Measurements from ENCODE around the gene YKT6. TPM values are rescaled to one million over a fixed set of nuclear protein-coding genes. Genes with fewer than 3 reads are reported as not detected.

The YKT6 gene
- total RNA-seq, 1 experiment from 2014 or later, result 107 TPM

DNA sequence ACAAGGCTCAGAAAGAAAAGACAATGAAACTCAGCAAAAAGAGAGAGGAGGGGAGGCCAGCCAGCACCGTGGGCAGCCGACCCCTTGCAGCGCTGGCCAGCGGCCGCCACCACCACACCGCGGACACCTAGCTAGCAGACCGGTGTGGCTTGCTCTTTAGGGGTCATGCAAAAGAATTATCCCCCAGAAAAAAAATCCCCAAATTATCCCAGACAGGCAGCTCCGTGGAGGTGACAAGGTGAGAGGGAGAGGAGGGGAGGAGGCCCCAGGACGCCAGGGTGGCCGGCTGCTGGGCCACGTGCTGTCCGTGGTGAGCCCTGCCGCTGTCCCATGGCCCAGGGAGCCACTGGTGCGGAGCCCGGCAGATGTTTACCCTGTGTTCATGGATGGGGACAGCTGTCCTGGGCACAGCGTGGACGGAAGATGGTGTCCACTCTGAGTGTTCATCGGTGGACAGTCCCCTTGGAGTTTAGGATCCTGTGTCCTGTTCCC lies 16.5 kb downstream of the YKT6 start:
- no peaks in the 10 kb centered on the region for H3K27me3 Mint-ChIP-seq (ENCODE audit: insufficient read depth, unreplicated experiment)
- no peak for DNase-seq (ENCODE audit: unreplicated experiment)
- CTCF ChIA-PET, result interaction anchor here (0.9 to 1.1 kb wide), 2 partner anchors 24 to 348 kb away, joined by 3 read pairs; no protein-coding TSS in a partner anchor
- H3K9me3 Mint-ChIP-seq (ENCODE audit: unreplicated experiment), result no peaks in the 10 kb centered on the region
- intact Hi-C loops (cut with micrococcal nuclease), result no loop called here
- BruUV-seq (replicated peaks), result no TSS peak
- no peak overlapping the region for H3K4me3 Mint-ChIP-seq (ENCODE audit: unreplicated experiment)
- TF ChIP-seq, protein P1, sequence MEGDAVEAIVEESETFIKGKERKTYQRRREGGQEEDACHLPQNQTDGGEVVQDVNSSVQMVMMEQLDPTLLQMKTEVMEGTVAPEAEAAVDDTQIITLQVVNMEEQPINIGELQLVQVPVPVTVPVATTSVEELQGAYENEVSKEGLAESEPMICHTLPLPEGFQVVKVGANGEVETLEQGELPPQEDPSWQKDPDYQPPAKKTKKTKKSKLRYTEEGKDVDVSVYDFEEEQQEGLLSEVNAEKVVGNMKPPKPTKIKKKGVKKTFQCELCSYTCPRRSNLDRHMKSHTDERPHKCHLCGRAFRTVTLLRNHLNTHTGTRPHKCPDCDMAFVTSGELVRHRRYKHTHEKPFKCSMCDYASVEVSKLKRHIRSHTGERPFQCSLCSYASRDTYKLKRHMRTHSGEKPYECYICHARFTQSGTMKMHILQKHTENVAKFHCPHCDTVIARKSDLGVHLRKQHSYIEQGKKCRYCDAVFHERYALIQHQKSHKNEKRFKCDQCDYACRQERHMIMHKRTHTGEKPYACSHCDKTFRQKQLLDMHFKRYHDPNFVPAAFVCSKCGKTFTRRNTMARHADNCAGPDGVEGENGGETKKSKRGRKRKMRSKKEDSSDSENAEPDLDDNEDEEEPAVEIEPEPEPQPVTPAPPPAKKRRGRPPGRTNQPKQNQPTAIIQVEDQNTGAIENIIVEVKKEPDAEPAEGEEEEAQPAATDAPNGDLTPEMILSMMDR (IDR thresholded peaks at IDR 0.05; ENCODE audit: unreplicated experiment), result no peak
- H3K36me3 Mint-ChIP-seq (ENCODE audit: insufficient read depth, unreplicated experiment), result peaks cover 10% of the 10 kb centered on the region
- POLR2A ChIA-PET, result no interaction called here
- H3K4me1 Mint-ChIP-seq (ENCODE audit: insufficient read depth, unreplicated experiment), result no peaks in the 10 kb centered on the region
- H3K27ac Mint-ChIP-seq (ENCODE audit: low read depth, unreplicated experiment), result no peak overlapping the region

DNA sequence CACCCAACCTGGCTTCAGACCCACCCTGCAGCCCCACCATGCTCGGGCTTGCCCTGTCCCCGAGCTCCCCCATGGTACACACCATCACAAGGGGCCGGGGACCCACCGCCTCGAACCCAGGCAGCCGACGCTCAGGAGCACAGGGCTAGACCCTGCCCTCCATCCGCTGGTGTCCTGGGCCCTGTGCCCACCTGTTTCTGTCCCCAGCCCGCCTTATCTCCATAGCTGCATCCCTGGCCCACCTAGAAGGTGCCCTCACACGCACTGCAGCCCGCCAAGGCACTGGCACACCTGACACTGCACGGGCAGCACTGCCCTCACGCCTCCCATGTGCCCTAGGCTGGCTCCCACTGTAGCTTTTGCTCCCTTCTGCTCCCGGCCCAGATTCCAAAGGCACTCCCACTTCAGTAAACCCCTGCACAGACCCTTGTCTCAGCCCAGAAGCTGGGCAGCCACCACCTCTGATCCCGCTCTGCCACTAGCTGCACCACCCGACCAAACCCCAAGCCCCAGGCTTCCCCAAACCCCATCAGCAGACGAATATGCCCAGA lies 17.1 kb downstream of the YKT6 start:
- BruUV-seq (replicated peaks), result no TSS peak
- DNase-seq (ENCODE audit: unreplicated experiment), result no peak
- TF ChIP-seq, protein P1 (IDR thresholded peaks at IDR 0.05; ENCODE audit: unreplicated experiment), result no peak
- Mint-ChIP-seq H3K4me1 (ENCODE audit: insufficient read depth, unreplicated experiment) (no peaks in the 10 kb centered on the region), H3K9me3 (ENCODE audit: unreplicated experiment) (no peaks in the 10 kb centered on the region), H3K4me3 (ENCODE audit: unreplicated experiment) (no peak overlapping the region), H3K27me3 (ENCODE audit: insufficient read depth, unreplicated experiment) (no peaks in the 10 kb centered on the region), H3K27ac (ENCODE audit: low read depth, unreplicated experiment) (no peak overlapping the region), H3K36me3 (ENCODE audit: insufficient read depth, unreplicated experiment) (peaks cover 4% of the 10 kb centered on the region)
- ChIA-PET CTCF (interaction anchor here (0.6 to 1.3 kb wide), 4 partner anchors 17 to 347 kb away, joined by 3 to 5 read pairs (median 4); no protein-coding TSS in a partner anchor), POLR2A (interaction anchor here (0.9 kb wide), 1 partner anchor 23 kb away, joined by 3 read pairs; no protein-coding TSS in a partner anchor)
- intact Hi-C loops (cut with micrococcal nuclease), result no loop called here

DNA sequence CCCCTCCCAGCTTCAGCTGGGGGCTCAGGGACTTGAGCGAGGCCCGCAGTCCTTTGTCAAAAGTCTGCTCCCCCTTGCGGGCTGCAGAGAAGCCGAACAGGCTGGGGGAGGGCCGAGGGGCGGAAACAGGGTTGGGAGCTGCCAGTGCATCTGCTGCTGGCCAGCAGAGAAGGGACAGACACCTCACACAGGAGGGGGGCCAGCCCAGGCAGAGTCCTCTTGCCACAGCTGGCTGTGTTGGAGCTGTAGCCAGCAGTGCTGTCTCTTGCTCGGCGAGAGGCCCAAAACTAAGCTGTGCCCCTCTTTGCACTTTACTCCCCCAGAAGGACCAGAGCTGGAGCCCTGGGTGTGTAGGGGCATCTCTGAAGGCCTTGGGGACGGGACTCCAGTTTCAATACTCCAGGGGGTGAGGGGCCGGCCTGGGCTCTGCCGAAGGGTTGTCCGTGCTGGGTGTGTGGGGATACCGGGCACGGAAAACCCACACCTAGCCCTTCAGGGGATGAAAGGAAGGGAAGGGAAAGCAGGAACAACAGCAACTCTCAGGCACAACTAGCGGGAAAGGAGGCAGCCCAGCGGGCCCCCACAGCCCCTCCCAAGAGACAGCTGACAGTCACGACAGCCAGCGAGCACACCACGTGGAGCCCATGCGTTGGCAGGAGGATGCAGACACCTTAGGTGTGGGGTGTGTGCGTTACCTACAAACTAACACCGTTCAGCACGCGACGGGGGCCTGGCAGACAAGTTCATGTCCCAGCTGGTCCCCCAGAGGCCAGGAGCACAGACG lies 17.8 kb downstream of the YKT6 start:
- Mint-ChIP-seq H3K27me3 (ENCODE audit: insufficient read depth, unreplicated experiment) (no peaks in the 10 kb centered on the region), H3K4me3 (ENCODE audit: unreplicated experiment) (no peak overlapping the region), H3K36me3 (ENCODE audit: insufficient read depth, unreplicated experiment) (peaks cover 4% of the 10 kb centered on the region), H3K27ac (ENCODE audit: low read depth, unreplicated experiment) (no peak overlapping the region), H3K4me1 (ENCODE audit: insufficient read depth, unreplicated experiment) (peaks cover 4% of the 10 kb centered on the region), H3K9me3 (ENCODE audit: unreplicated experiment) (no peaks in the 10 kb centered on the region)
- ChIA-PET POLR2A (interaction anchor here (0.9 kb wide), 1 partner anchor 22 kb away, joined by 3 read pairs; no protein-coding TSS in a partner anchor), CTCF (interaction anchor here (0.6 to 1.5 kb wide), 5 partner anchors 10 to 346 kb away, joined by 3 to 5 read pairs (median 4); no protein-coding TSS in a partner anchor)
- intact Hi-C loops (cut with micrococcal nuclease), result no loop called here
- BruUV-seq (replicated peaks), result no TSS peak
- DNase-seq (ENCODE audit: unreplicated experiment), result no peak
- TF ChIP-seq, protein P1 (IDR thresholded peaks at IDR 0.05; ENCODE audit: unreplicated experiment), result no peak

DNA sequence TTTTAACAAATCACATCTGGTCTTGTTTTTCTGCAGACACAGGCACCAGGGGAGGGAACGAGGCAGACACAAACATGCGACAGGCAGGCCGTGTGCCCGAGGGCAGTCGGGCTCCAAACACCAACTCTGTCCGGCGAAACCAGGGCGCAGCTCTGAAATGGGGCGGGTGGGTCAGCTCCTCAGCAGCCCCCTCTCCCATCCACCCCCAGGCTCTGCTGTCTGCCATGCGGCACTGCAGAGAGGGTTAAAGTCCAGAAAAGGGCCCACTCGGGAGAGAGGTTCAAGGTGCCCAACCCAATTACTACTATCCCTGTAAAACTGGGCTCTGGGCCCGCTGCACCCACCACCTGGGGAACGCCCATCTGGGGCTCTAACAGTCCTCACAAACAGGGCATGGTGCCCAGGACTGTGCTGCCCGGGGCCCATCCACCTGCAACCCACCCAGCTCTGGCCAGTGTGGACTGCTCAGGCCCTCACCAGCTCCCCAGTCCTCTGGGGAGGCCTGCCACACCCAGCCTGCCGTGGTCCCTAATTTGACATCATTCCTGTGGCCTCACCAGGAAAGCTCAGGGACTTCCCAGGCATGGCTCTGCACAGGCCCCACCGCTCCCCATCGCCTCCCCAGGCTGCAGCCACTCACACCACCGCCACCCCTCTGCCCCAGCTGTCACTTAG lies 18.7 kb downstream of the YKT6 start:
- peaks cover 13% of the 10 kb centered on the region for H3K4me1 Mint-ChIP-seq (ENCODE audit: insufficient read depth, unreplicated experiment)
- no peak overlapping the region for H3K27ac Mint-ChIP-seq (ENCODE audit: low read depth, unreplicated experiment)
- ChIA-PET POLR2A (no interaction called here), CTCF (interaction anchor here (1.5 kb wide), 1 partner anchor 11 kb away, joined by 4 read pairs; no protein-coding TSS in a partner anchor)
- no peak for DNase-seq (ENCODE audit: unreplicated experiment)
- no peak overlapping the region for H3K4me3 Mint-ChIP-seq (ENCODE audit: unreplicated experiment)
- no peaks in the 10 kb centered on the region for H3K9me3 Mint-ChIP-seq (ENCODE audit: unreplicated experiment)
- intact Hi-C loops (cut with micrococcal nuclease), result no loop called here
- H3K27me3 Mint-ChIP-seq (ENCODE audit: insufficient read depth, unreplicated experiment), result no peaks in the 10 kb centered on the region
- TF ChIP-seq, protein P1 (IDR thresholded peaks at IDR 0.05; ENCODE audit: unreplicated experiment), result no peak
- H3K36me3 Mint-ChIP-seq (ENCODE audit: insufficient read depth, unreplicated experiment), result peaks cover 4% of the 10 kb centered on the region
- BruUV-seq (replicated peaks), result no TSS peak

Measured in MCF 10A (cell line).